ENCODE results near the gene KIAA0513.
A peak's percentile ranks its signal among the peaks of the same experiment; 100 is the strongest.

KIAA0513 gene

DNA sequence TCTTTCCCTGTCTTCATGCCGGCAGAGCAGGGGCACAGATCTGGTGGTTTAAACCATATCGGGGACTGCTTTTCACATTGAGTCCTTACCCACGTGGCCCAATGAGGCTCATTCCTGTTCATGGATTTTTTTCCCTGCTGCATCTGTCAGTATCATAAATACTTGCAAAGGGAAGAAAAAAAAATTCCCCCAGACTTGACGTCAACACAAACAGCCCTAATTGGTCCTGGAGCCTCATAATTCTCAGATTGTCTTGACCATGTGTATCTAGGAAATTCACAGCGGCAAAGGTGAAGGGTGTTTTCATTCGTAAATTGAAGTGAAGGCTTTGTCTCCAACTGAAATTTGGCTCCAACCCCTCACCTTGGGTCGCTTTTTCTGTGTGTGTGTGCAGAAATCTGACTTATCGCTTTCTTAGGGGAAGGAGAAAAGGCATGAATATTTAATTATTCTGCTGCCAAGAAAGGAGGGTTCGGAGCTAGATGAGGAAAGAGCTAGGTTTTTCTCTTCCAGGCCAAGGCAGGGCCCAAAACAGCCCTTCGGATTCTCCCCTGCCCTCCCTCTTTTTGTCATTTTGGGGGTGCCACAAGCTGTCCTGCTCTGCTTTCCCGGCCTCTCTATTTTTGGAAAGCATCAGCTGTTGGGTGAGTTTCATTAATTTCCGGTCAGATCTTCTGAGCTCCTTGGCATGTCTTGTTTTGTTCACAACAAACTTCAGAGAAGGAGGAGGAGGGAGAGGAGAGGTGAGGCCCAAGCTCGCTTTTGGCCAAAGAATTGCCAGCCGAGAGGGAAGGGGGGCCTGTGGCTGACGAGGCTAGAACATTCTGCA, 102.5 kb downstream of the KIAA0513 start:
- H3K27ac ChIP-seq = peak overlapping the region; percentile 80
- H3K4me3 ChIP-seq (ENCODE audit: low read depth, low read length) = no peak overlapping the region
- H2AFZ ChIP-seq = peak overlapping the region; percentile 93
- no peaks in the 10 kb centered on the region for H3K27me3 ChIP-seq (ENCODE audit: control insufficient read depth, insufficient read depth, low read length)
- no peaks in the 10 kb centered on the region for H3K79me2 ChIP-seq
- peak overlapping the region; percentile 15 for H3K4me2 ChIP-seq (ENCODE audit: low read length)
- H3K36me3 ChIP-seq (ENCODE audit: control insufficient read depth, insufficient read depth, low read length) = no peaks in the 10 kb centered on the region
- peaks cover 30% of the 10 kb centered on the region for H3K4me1 ChIP-seq
- TF ChIP-seq, protein P1, sequence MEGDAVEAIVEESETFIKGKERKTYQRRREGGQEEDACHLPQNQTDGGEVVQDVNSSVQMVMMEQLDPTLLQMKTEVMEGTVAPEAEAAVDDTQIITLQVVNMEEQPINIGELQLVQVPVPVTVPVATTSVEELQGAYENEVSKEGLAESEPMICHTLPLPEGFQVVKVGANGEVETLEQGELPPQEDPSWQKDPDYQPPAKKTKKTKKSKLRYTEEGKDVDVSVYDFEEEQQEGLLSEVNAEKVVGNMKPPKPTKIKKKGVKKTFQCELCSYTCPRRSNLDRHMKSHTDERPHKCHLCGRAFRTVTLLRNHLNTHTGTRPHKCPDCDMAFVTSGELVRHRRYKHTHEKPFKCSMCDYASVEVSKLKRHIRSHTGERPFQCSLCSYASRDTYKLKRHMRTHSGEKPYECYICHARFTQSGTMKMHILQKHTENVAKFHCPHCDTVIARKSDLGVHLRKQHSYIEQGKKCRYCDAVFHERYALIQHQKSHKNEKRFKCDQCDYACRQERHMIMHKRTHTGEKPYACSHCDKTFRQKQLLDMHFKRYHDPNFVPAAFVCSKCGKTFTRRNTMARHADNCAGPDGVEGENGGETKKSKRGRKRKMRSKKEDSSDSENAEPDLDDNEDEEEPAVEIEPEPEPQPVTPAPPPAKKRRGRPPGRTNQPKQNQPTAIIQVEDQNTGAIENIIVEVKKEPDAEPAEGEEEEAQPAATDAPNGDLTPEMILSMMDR (IDR thresholded peaks at IDR 0.05) = no peak
- H3K9me3 ChIP-seq (ENCODE audit: control insufficient read depth, low read length) = no peaks in the 10 kb centered on the region
- H3K9ac ChIP-seq = no peak overlapping the region

DNA sequence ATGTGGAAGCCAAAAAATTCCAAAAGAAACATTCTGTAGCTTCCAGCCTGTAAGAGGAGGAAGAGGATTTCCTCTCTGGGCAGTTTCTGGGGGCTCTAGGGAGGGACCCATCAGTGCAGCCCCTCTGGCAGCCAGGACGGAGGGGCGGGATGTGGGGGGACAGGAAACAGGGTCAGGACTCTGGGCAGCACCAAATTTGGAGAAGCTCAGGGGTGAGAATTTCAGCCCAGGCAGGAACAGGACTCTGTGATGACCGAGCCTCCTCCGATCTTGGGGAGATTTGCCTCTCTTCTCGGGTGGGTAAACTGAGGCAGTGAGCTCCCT, 103.1 kb downstream of the KIAA0513 start:
- no peaks in the 10 kb centered on the region for H3K27me3 ChIP-seq (ENCODE audit: control insufficient read depth, insufficient read depth, low read length)
- H3K4me1 ChIP-seq = peaks cover 26% of the 10 kb centered on the region
- H3K9me3 ChIP-seq (ENCODE audit: control insufficient read depth, low read length) = no peaks in the 10 kb centered on the region
- no peak overlapping the region for H3K9ac ChIP-seq
- H3K4me2 ChIP-seq (ENCODE audit: low read length) = no peak overlapping the region
- H3K27ac ChIP-seq = peak overlapping the region; percentile 80
- H3K4me3 ChIP-seq (ENCODE audit: low read depth, low read length) = no peak overlapping the region
- H2AFZ ChIP-seq = peak overlapping the region; percentile 93
- H3K36me3 ChIP-seq (ENCODE audit: control insufficient read depth, insufficient read depth, low read length) = no peaks in the 10 kb centered on the region
- TF ChIP-seq, protein P1 (IDR thresholded peaks at IDR 0.05) = no peak
- no peaks in the 10 kb centered on the region for H3K79me2 ChIP-seq

DNA sequence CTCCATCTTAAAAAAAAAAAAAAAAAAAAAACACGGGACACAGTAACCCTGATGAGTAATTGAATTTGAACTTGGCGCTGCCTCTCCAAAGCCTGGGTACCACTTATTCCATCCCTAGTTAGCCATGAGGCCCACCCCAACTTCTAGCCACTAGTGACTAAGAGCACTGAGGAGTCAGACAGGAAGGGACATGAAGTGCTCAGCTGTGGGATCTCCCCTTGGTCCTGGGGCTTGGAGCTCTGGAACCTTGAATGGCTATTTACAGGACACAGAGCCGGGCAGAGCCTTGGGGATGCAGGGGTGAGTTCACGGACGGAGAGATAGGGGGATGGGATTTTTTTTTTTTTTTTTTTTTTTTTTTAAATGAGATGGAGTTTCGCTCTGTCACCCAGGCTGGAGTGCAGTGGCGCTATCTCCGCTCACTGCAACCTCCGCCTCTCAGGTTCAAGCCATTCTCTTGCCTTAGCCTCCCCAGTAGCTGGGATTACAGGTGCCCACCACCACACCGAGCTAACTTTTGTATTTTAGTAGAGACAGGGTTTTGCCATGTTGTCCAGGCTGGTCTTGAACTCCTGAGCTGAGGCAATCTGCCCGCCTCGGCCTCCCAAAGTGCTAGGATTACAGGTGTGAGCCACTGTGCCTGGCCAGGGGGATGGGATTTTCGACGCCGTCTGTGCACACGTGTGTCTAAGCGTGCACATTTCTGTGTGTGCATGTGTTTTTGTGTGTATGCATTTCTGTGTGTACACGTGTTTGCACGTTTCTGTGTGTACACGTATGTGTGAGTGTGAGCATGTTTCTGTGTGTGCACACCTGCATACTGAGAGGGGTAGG, 105.1 kb downstream of the KIAA0513 start:
- H3K4me3 ChIP-seq (ENCODE audit: low read depth, low read length) = no peak overlapping the region
- H3K27me3 ChIP-seq (ENCODE audit: control insufficient read depth, insufficient read depth, low read length) = no peaks in the 10 kb centered on the region
- no peak overlapping the region for H3K4me2 ChIP-seq (ENCODE audit: low read length)
- no peak overlapping the region for H3K9ac ChIP-seq
- H3K9me3 ChIP-seq (ENCODE audit: control insufficient read depth, low read length) = no peaks in the 10 kb centered on the region
- H3K4me1 ChIP-seq = peaks cover 28% of the 10 kb centered on the region
- no peaks in the 10 kb centered on the region for H3K79me2 ChIP-seq
- no peaks in the 10 kb centered on the region for H3K36me3 ChIP-seq (ENCODE audit: control insufficient read depth, insufficient read depth, low read length)
- H2AFZ ChIP-seq = no peak overlapping the region
- TF ChIP-seq, protein P1 (IDR thresholded peaks at IDR 0.05) = no peak
- no peak overlapping the region for H3K27ac ChIP-seq

DNA sequence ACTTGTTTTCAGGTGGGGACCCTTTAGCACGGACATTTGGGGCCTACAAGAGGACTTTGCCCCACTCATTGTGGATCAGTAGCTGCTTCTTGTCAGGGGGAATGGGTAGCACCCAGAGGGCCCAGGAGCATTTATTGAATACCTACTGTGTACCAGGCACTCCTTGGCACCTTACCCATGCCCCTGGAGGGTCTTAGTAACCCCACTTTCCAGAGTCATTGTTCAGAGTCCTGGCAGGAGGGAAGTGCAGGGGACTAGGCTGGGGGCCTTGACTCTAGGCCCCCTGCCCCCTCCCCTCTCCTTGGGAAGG, 105.7 kb downstream of the KIAA0513 start:
- H3K36me3 ChIP-seq (ENCODE audit: control insufficient read depth, insufficient read depth, low read length) = no peaks in the 10 kb centered on the region
- H3K4me3 ChIP-seq (ENCODE audit: low read depth, low read length) = no peak overlapping the region
- no peak overlapping the region for H3K9ac ChIP-seq
- TF ChIP-seq, protein P1 (IDR thresholded peaks at IDR 0.05) = no peak
- no peak overlapping the region for H3K27ac ChIP-seq
- H2AFZ ChIP-seq = no peak overlapping the region
- H3K9me3 ChIP-seq (ENCODE audit: control insufficient read depth, low read length) = no peaks in the 10 kb centered on the region
- peaks cover 28% of the 10 kb centered on the region for H3K4me1 ChIP-seq
- no peak overlapping the region for H3K4me2 ChIP-seq (ENCODE audit: low read length)
- no peaks in the 10 kb centered on the region for H3K79me2 ChIP-seq
- H3K27me3 ChIP-seq (ENCODE audit: control insufficient read depth, insufficient read depth, low read length) = no peaks in the 10 kb centered on the region
